ENCODE data around the gene SSR2. TPM values are rescaled to one million over a fixed set of nuclear protein-coding genes. Genes with fewer than 3 reads are reported as not detected.

Gene SSR2
- total RNA-seq, 1 donor from 2014 or later, result 236 TPM

DNA sequence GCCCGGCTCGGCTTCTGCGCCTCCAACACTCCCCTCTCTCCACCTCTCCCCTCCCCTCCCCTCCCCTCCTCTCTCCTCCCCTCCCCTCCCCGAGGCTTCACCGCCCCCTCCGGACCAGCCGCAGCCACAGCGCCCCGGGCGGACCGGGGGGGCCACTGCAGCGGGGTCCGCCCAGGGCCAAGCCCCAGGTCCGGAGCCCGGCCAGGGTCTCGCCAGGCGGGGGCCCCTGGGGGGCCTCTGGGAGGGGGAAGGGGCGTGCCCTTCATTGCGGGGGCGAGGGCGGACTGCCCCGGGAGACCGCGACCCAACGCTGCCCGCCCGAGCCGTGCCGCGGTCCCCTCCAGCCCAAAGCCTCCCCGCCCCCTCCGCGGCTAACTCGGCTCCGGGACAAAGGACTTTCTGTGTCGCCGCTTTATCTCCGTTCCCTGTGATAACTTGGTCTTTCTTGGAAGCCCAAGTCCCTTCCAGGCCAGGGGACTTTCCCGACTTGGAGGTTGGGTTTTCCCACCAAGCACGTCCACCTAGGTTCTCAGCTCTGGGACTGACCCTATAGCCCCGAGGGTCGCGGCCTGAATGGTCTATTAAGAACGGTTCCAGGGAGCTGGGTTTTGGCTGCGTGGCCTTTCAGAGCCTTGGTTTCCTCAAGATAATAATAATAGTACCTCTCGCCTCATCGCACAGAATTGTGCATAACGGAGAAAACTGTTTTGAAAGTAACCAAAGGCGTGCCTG, 33.2 kb upstream of the SSR2 start, which contains the start of gene UBQLN4:
Gene UBQLN4, minus strand, starts transcription at position 31 of the 732 bp plus-strand sequence. CDS start 97 bp downstream, outside the sequence.
- peak within 1 kb of the TSS; percentile 98 for H3K4me3 Mint-ChIP-seq (ENCODE audit: unreplicated experiment)
- Histone ChIP-seq H3K4me2 (ENCODE audit: low read length) (peak within 1 kb of the TSS; percentile 99), H3K36me3 (ENCODE audit: insufficient read depth, low read length) (peaks cover 13% of the 10 kb centered on the region), H4K20me1 (ENCODE audit: insufficient read depth, low read length) (peaks cover 28% of the 10 kb centered on the region), H3K9ac (ENCODE audit: low read length) (peak within 1 kb of the TSS; percentile 90), H3K27ac (ENCODE audit: low read depth, low read length) (peak within 1 kb of the TSS; percentile 93), H3K9me3 (ENCODE audit: insufficient read depth, low read depth, low read length) (no peaks in the 10 kb centered on the region), H2AFZ (ENCODE audit: low read depth, low read length) (peak within 1 kb of the TSS; percentile 90), H3K27me3 (ENCODE audit: insufficient read depth, low read length) (no peaks in the 10 kb centered on the region), H3K4me3 (ENCODE audit: insufficient read depth, low read depth, low read length) (peak within 1 kb of the TSS; percentile 95), H3K4me1 (ENCODE audit: insufficient read depth, low read length) (peaks cover 6% of the 10 kb centered on the region), H3K79me2 (ENCODE audit: insufficient read depth, low read length) (peaks cover 40% of the 10 kb centered on the region)
- no peak for TF ChIP-seq EZH2 (IDR thresholded peaks at IDR 0.05; ENCODE audit: insufficient read depth, low read length)
- TF ChIP-seq, protein P1, sequence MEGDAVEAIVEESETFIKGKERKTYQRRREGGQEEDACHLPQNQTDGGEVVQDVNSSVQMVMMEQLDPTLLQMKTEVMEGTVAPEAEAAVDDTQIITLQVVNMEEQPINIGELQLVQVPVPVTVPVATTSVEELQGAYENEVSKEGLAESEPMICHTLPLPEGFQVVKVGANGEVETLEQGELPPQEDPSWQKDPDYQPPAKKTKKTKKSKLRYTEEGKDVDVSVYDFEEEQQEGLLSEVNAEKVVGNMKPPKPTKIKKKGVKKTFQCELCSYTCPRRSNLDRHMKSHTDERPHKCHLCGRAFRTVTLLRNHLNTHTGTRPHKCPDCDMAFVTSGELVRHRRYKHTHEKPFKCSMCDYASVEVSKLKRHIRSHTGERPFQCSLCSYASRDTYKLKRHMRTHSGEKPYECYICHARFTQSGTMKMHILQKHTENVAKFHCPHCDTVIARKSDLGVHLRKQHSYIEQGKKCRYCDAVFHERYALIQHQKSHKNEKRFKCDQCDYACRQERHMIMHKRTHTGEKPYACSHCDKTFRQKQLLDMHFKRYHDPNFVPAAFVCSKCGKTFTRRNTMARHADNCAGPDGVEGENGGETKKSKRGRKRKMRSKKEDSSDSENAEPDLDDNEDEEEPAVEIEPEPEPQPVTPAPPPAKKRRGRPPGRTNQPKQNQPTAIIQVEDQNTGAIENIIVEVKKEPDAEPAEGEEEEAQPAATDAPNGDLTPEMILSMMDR (IDR thresholded peaks at IDR 0.05; ENCODE audit: insufficient read depth, low read depth, low read length), result no peak
- H3K27me3 Mint-ChIP-seq (ENCODE audit: low read depth, unreplicated experiment), result no peaks in the 10 kb centered on the region
- peaks cover 10% of the 10 kb centered on the region for H3K4me1 Mint-ChIP-seq (ENCODE audit: low read depth, unreplicated experiment)
- H3K36me3 Mint-ChIP-seq (ENCODE audit: low read depth, unreplicated experiment), result peaks cover 35% of the 10 kb centered on the region
- DNase-seq (ENCODE audit: low read depth), result peak; percentile 68
- no peaks in the 10 kb centered on the region for H3K9me3 Mint-ChIP-seq (ENCODE audit: unreplicated experiment)
- FAIRE-seq, result no peak
- H3K27ac Mint-ChIP-seq (ENCODE audit: unreplicated experiment), result peak within 1 kb of the TSS; percentile 97

DNA sequence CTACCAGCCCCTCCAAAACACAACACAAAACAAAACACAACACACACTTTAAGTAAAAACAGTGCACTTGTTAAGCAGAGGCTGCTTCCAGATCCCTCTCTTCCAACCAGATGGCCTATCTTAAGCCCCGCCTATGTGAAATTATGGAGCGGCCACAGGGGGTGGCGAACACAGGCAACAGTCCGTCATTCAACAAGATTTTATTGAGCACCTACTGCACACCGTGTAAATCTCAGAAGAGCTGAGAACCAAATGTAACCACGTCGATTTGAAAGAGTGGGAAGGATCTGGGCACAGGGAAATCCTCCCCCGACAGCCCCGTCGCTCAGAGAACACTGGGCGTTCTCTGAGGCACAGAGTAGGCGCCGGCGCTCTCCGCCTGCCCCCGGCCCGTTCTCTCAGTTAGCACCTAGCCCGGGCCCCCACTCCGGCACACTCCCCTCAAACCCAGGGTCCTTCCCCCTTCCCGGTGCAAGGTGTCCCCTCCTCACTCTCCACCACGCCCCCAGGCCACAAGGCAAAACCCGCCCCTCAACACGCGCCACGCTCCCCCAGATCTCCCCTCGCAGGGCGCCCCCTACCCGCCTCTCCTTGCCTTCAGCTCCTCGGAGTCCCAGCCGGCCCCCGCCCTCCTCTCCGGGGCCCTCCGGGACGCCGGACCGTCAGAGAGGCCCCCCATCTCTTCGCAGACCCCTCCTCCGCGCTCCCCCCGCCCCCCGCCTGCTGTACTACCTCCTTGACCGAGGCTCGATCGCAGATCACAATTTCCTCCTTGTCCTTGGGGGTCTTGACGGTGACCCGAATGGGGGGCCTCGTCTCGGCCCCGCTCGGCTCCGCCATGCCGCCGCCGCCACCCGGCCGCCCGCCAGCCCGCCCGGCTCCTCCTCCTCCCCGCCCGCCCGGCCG, 32.4 kb upstream of the SSR2 start:
- Mint-ChIP-seq H3K4me1 (ENCODE audit: low read depth, unreplicated experiment) (peaks cover 10% of the 10 kb centered on the region), H3K36me3 (ENCODE audit: low read depth, unreplicated experiment) (peaks cover 33% of the 10 kb centered on the region), H3K27ac (ENCODE audit: unreplicated experiment) (peak overlapping the region; percentile 91), H3K27me3 (ENCODE audit: low read depth, unreplicated experiment) (no peaks in the 10 kb centered on the region), H3K9me3 (ENCODE audit: unreplicated experiment) (no peaks in the 10 kb centered on the region), H3K4me3 (ENCODE audit: unreplicated experiment) (peak overlapping the region; percentile 98)
- H4K20me1 ChIP-seq (ENCODE audit: insufficient read depth, low read length), result peaks cover 31% of the 10 kb centered on the region
- peak overlapping the region; percentile 82 for H3K9ac ChIP-seq (ENCODE audit: low read length)
- H3K9me3 ChIP-seq (ENCODE audit: insufficient read depth, low read depth, low read length), result no peaks in the 10 kb centered on the region
- H3K4me3 ChIP-seq (ENCODE audit: insufficient read depth, low read depth, low read length), result peak overlapping the region; percentile 83
- peaks cover 16% of the 10 kb centered on the region for H3K36me3 ChIP-seq (ENCODE audit: insufficient read depth, low read length)
- peak overlapping the region; percentile 22 for H3K27ac ChIP-seq (ENCODE audit: low read depth, low read length)
- DNase-seq (ENCODE audit: low read depth), result peak; percentile 54
- H3K27me3 ChIP-seq (ENCODE audit: insufficient read depth, low read length), result no peaks in the 10 kb centered on the region
- no peak for FAIRE-seq
- TF ChIP-seq, protein P1 (IDR thresholded peaks at IDR 0.05; ENCODE audit: insufficient read depth, low read depth, low read length), result no peak
- TF ChIP-seq EZH2 (IDR thresholded peaks at IDR 0.05; ENCODE audit: insufficient read depth, low read length), result no peak
- H3K79me2 ChIP-seq (ENCODE audit: insufficient read depth, low read length), result peaks cover 40% of the 10 kb centered on the region
- peak overlapping the region; percentile 66 for H2AFZ ChIP-seq (ENCODE audit: low read depth, low read length)
- H3K4me2 ChIP-seq (ENCODE audit: low read length), result peak overlapping the region; percentile 87
- H3K4me1 ChIP-seq (ENCODE audit: insufficient read depth, low read length), result peaks cover 6% of the 10 kb centered on the region
